Measurements from ENCODE around the gene AK2.
A peak's percentile ranks its signal among the peaks of the same experiment; 100 is the strongest.
"Not testable (repeated sequence)": the region's sequence is repeated elsewhere in the genome, so short reads cannot be mapped to it uniquely, and the experiment has no call there.

The AK2 gene

GRCh38 chr1:33072707-33073106, 36.0 kb upstream of the AK2 start:
- DNase-seq (ENCODE audit: insufficient read length) (no peak), FAIRE-seq (no peak)
- TF ChIP-seq POLR2A (IDR thresholded peaks at IDR 0.05; ENCODE audit: low read depth, low read length): no peak

GRCh38 chr1:33070628-33071027, 33.9 kb upstream of the AK2 start:
- FAIRE-seq: no peak

GRCh38 chr1:33068108-33068507, 31.4 kb upstream of the AK2 start:
- not testable (repeated sequence) for FAIRE-seq; DNase-seq (ENCODE audit: insufficient read length)

More at GRCh38 chr1:33070628-33071027, 33.9 kb upstream of the AK2 start:
- no peak for TF ChIP-seq TAF1 (IDR thresholded peaks at IDR 0.05; ENCODE audit: borderline replicate concordance, low read depth, low read length)
- TF ChIP-seq POLR2AphosphoS5 (IDR thresholded peaks at IDR 0.05; ENCODE audit: low read depth, low read length): no peak
- no peak for TF ChIP-seq POLR2A (IDR thresholded peaks at IDR 0.05; ENCODE audit: low read depth, low read length)
- DNase-seq (ENCODE audit: insufficient read length): no peak

- not testable (repeated sequence) for DNase-seq (ENCODE audit: insufficient read length); FAIRE-seq
These were observed 29.8 kb upstream of the AK2 start for GRCh38 chr1:33066477-33066876.

GRCh38 chr1:33065301-33065700, 28.6 kb upstream of the AK2 start:
- FAIRE-seq: no peak
- TF ChIP-seq TAF1 (IDR thresholded peaks at IDR 0.05; ENCODE audit: borderline replicate concordance, low read depth, low read length): no peak
- no peak for TF ChIP-seq POLR2A (IDR thresholded peaks at IDR 0.05; ENCODE audit: low read depth, low read length)
- no peak for TF ChIP-seq POLR2AphosphoS5 (IDR thresholded peaks at IDR 0.05; ENCODE audit: low read depth, low read length)
- no peak for DNase-seq (ENCODE audit: insufficient read length)

- not testable (repeated sequence) for FAIRE-seq; DNase-seq (ENCODE audit: insufficient read length)
These were observed 27.6 kb upstream of the AK2 start for GRCh38 chr1:33064284-33064683.

GRCh38 chr1:33061834-33062233, 25.2 kb upstream of the AK2 start:
- no peak for DNase-seq (ENCODE audit: insufficient read length)
- TF ChIP-seq POLR2A (IDR thresholded peaks at IDR 0.05; ENCODE audit: low read depth, low read length) (no peak), TAF1 (IDR thresholded peaks at IDR 0.05; ENCODE audit: borderline replicate concordance, low read depth, low read length) (no peak), POLR2AphosphoS5 (IDR thresholded peaks at IDR 0.05; ENCODE audit: low read depth, low read length) (no peak)
- FAIRE-seq: no peak

GRCh38 chr1:33060579-33061083, 23.9 kb upstream of the AK2 start:
- TF ChIP-seq POLR2AphosphoS5 (IDR thresholded peaks at IDR 0.05; ENCODE audit: low read depth, low read length) (no peak), POLR2A (IDR thresholded peaks at IDR 0.05; ENCODE audit: low read depth, low read length) (no peak), TAF1 (IDR thresholded peaks at IDR 0.05; ENCODE audit: borderline replicate concordance, low read depth, low read length) (no peak)
- no peak for FAIRE-seq
- DNase-seq (ENCODE audit: insufficient read length): no peak

- TF ChIP-seq TAF1 (IDR thresholded peaks at IDR 0.05; ENCODE audit: borderline replicate concordance, low read depth, low read length) (no peak), POLR2A (IDR thresholded peaks at IDR 0.05; ENCODE audit: low read depth, low read length) (no peak), POLR2AphosphoS5 (IDR thresholded peaks at IDR 0.05; ENCODE audit: low read depth, low read length) (no peak)
- no peak for FAIRE-seq
These were observed 20.4 kb upstream of the AK2 start for GRCh38 chr1:33057095-33057494.

GRCh38 chr1:33056426-33056825, 19.7 kb upstream of the AK2 start:
- FAIRE-seq (no peak), DNase-seq (ENCODE audit: insufficient read length) (no peak)
- TF ChIP-seq TAF1 (IDR thresholded peaks at IDR 0.05; ENCODE audit: borderline replicate concordance, low read depth, low read length): no peak
- no peak for TF ChIP-seq POLR2A (IDR thresholded peaks at IDR 0.05; ENCODE audit: low read depth, low read length)
- no peak for TF ChIP-seq POLR2AphosphoS5 (IDR thresholded peaks at IDR 0.05; ENCODE audit: low read depth, low read length)

More at GRCh38 chr1:33057095-33057494, 20.4 kb upstream of the AK2 start:
- DNase-seq (ENCODE audit: insufficient read length): no peak

- DNase-seq (ENCODE audit: insufficient read length): peak; percentile 42
- TF ChIP-seq TAF1 (IDR thresholded peaks at IDR 0.05; ENCODE audit: borderline replicate concordance, low read depth, low read length) (no peak), POLR2AphosphoS5 (IDR thresholded peaks at IDR 0.05; ENCODE audit: low read depth, low read length) (no peak), POLR2A (IDR thresholded peaks at IDR 0.05; ENCODE audit: low read depth, low read length) (no peak)
- FAIRE-seq: peak; percentile 48
These were observed 18.7 kb upstream of the AK2 start for GRCh38 chr1:33055210-33056008.

- DNase-seq (ENCODE audit: insufficient read length) (no peak), FAIRE-seq (no peak)
- TF ChIP-seq POLR2AphosphoS5 (IDR thresholded peaks at IDR 0.05; ENCODE audit: low read depth, low read length): no peak
- no peak for TF ChIP-seq POLR2A (IDR thresholded peaks at IDR 0.05; ENCODE audit: low read depth, low read length)
- TF ChIP-seq TAF1 (IDR thresholded peaks at IDR 0.05; ENCODE audit: borderline replicate concordance, low read depth, low read length): no peak
These were observed 13.8 kb upstream of the AK2 start for GRCh38 chr1:33050221-33051076.
